CD4-positive, alpha-beta T cell (primary cell): ENCODE data around the gene TMUB1. TPM values are rescaled to one million over a fixed set of nuclear protein-coding genes. Genes with fewer than 3 reads are reported as not detected.

Experiments
- ATAC-seq: fragments of 200-7000 bp; cut with Tn5 transposase; one replicate; pipeline ENCODE4 v1.10.0; 2022; ENCODE audit warnings: mild to moderate bottlenecking; ENCODE audit not compliant: poor library complexity
- CTCF ChIA-PET: fragments of 350-600 bp; sonication (Branson Sonifier 250); formaldehyde crosslinking; loops from one replicate; lab custom pipeline; 2021; ENCODE audit warnings: antibody characterized with exemption, inconsistent platforms; lab: Charles Lee
- POLR2A ChIA-PET: fragments of 350-600 bp; sonication (Branson Sonifier 250); formaldehyde crosslinking; loops from one replicate; lab custom pipeline; 2021; ENCODE audit warnings: antibody characterized with exemption, inconsistent platforms; lab: Charles Lee
- DNase-seq, 14 experiments: peaks; one replicate each; pipeline ENCODE4 v3.0.0-alpha.2; 2013 to 2020; ENCODE audit warnings: mixed read lengths in 2 of 14
- H3K27ac ChIP-seq, 2 donors: one replicate each; pipeline versions ENCODE4 v1.5.1 to v1.7.0; 2013; ENCODE audit warnings: low read length in 2 of 2, low read depth in 1 of 2, mild to moderate bottlenecking in 1 of 2
- H3K27me3 ChIP-seq, 2 experiments: 1 replicate in 1 of 2; 2 replicates in 1 of 2; pipeline versions ENCODE4 v1.6.1 to v1.7.0; 2013; ENCODE audit warnings: low read length in 2 of 2, control low read depth in 1 of 2, mild to moderate bottlenecking in 1 of 2, moderate library complexity in 1 of 2; ENCODE audit not compliant: insufficient read depth in 2 of 2, control insufficient read depth in 1 of 2
- H3K36me3 ChIP-seq: one replicate; pipeline ENCODE4 v1.6.1; 2013; ENCODE audit warnings: low read length, control low read depth; ENCODE audit not compliant: insufficient read depth
- H3K4me1 ChIP-seq: one replicate; pipeline ENCODE4 v1.6.1; 2013; ENCODE audit warnings: low read length, control low read depth; ENCODE audit not compliant: insufficient read depth
- H3K4me3 ChIP-seq: one replicate; pipeline ENCODE4 v1.5.1; 2013; ENCODE audit warnings: mild to moderate bottlenecking, low read length, moderate library complexity
- H3K9me3 ChIP-seq, 2 experiments: 1 replicate in 1 of 2; 2 replicates in 1 of 2; pipeline versions ENCODE4 v1.6.1 to v1.7.0; 2013; ENCODE audit warnings: low read length in 2 of 2, mild to moderate bottlenecking in 2 of 2, control low read depth in 1 of 2, moderate library complexity in 1 of 2; ENCODE audit not compliant: control insufficient read depth in 1 of 2, insufficient read depth in 1 of 2
- H3K27ac Mint-ChIP-seq: one replicate; pipeline ENCODE4 v1.8.0; 2020; ENCODE audit warnings: mixed read lengths
- H3K27me3 Mint-ChIP-seq: one replicate; pipeline ENCODE4 v1.8.0; 2021; ENCODE audit warnings: mixed read lengths
- H3K36me3 Mint-ChIP-seq: one replicate; pipeline ENCODE4 v1.8.0; 2021; ENCODE audit warnings: low read depth, mixed read lengths
- H3K4me1 Mint-ChIP-seq: one replicate; pipeline ENCODE4 v1.8.0; 2021; ENCODE audit warnings: low read depth, mixed read lengths
- H3K4me3 Mint-ChIP-seq: one replicate; pipeline ENCODE4 v1.8.0; 2020; ENCODE audit warnings: mild to moderate bottlenecking, mixed read lengths
- H3K9me3 Mint-ChIP-seq: one replicate; pipeline ENCODE4 v1.8.0; 2020; ENCODE audit warnings: mixed read lengths
- CTCF ChIP-seq: fragments of 200-600 bp; IDR thresholded peaks from one replicate; pipeline ENCODE4 v1.8.0; 2022; ENCODE audit warnings: antibody characterized with exemption, mild to moderate bottlenecking
- intact Hi-C, 2 experiments: fragments of 100-400 bp; cut with DNase I in 1 of 2; cut with micrococcal nuclease in 1 of 2; formaldehyde crosslinking; loops; one replicate each; pipeline versions ENCODE4 v1.15.1 to v1.9.0; 2023 to 2025; cut with DNase I, micrococcal nuclease
- total RNA-seq, 174 experiments: library from RNA in 2 of 174; stranded (reverse) in 2 of 174; gene quantifications; one replicate each; pipeline ENCODE4 v1.2.3 and lab custom pipeline; 2021 to 2026

TMUB1 gene
- total RNA-seq, 2 experiments from 2014 or later: 44.5 to 46.6 TPM

- DNase-seq (no peak), ATAC-seq (no peak)
- Mint-ChIP-seq H3K9me3 (no peaks in the 10 kb centered on the region), H3K4me1 (peaks cover 38% of the 10 kb centered on the region), H3K27me3 (no peaks in the 10 kb centered on the region), H3K4me3 (peak overlapping the region; percentile 88), H3K27ac (no peak overlapping the region), H3K36me3 (peaks cover 22% of the 10 kb centered on the region)
- Histone ChIP-seq H3K9me3 (no peaks in the 10 kb centered on the region), H3K27me3 (no peaks in the 10 kb centered on the region), H3K4me1 (peaks cover 45% of the 10 kb centered on the region), H3K27ac (no peak overlapping the region), H3K36me3 (peaks cover 25% of the 10 kb centered on the region), H3K4me3 (no peak overlapping the region)
- ChIA-PET POLR2A (interaction anchor here (1.1 kb wide), 1 partner anchor 33 kb away, joined by 3 read pairs; the partner anchor contains the start of gene ABCB8), CTCF (interaction anchor here (1.6 kb wide), 1 partner anchor 23 kb away, joined by 11 read pairs; the partner anchor contains the start of gene TMUB1)
- TF ChIP-seq CTCF: no peak
- intact Hi-C loops: no loop called here
These were observed 21.8 kb downstream of the TMUB1 start for GRCh38 chr7:151061213-151062110.

- Histone ChIP-seq H3K36me3 (peaks cover 17% of the 10 kb centered on the region), H3K4me1 (peaks cover 46% of the 10 kb centered on the region), H3K27me3 (no peaks in the 10 kb centered on the region), H3K4me3 (peak overlapping the region; percentile 89), H3K27ac (no peak overlapping the region), H3K9me3 (no peaks in the 10 kb centered on the region)
- Mint-ChIP-seq H3K36me3 (peaks cover 21% of the 10 kb centered on the region), H3K4me1 (peaks cover 38% of the 10 kb centered on the region), H3K27me3 (no peaks in the 10 kb centered on the region), H3K9me3 (no peaks in the 10 kb centered on the region), H3K4me3 (peak overlapping the region; percentile 88), H3K27ac (peak overlapping the region; percentile 91)
- DNase-seq (peak in 3 of 14 experiments; percentile 9 to 55 (median 36)), ATAC-seq (no peak)
- TF ChIP-seq CTCF: no peak
- POLR2A ChIA-PET: interaction anchor here (1.1 to 1.8 kb wide), 2 partner anchors 9 to 32 kb away, joined by 3 to 5 read pairs; partner anchors contain the start of gene ABCB8
- intact Hi-C loops: no loop called here
- CTCF ChIA-PET: interaction anchor here (1.0 to 2.0 kb wide), 3 partner anchors 15 to 50 kb away, joined by 3 to 11 read pairs (median 7); partner anchors contain the start of gene TMUB1
These were observed 22.7 kb downstream of the TMUB1 start for GRCh38 chr7:151060416-151061212.

- Mint-ChIP-seq H3K9me3 (no peaks in the 10 kb centered on the region), H3K4me1 (peaks cover 38% of the 10 kb centered on the region), H3K4me3 (peak overlapping the region; percentile 88), H3K27ac (peak overlapping the region; percentile 91), H3K36me3 (peaks cover 16% of the 10 kb centered on the region), H3K27me3 (no peaks in the 10 kb centered on the region)
- CTCF ChIA-PET: interaction anchor here (1.0 to 2.0 kb wide), 3 partner anchors 16 to 51 kb away, joined by 3 to 11 read pairs (median 7); partner anchors contain the start of gene TMUB1
- Histone ChIP-seq H3K4me3 (peak overlapping the region; percentile 89), H3K27me3 (no peaks in the 10 kb centered on the region), H3K4me1 (peaks cover 46% of the 10 kb centered on the region), H3K9me3 (no peaks in the 10 kb centered on the region), H3K36me3 (peaks cover 15% of the 10 kb centered on the region), H3K27ac (peak overlapping the region in 1 of 2 donors; percentile 69)
- no peak for ATAC-seq
- intact Hi-C loops: no loop called here
- TF ChIP-seq CTCF: no peak
- POLR2A ChIA-PET: interaction anchor here (0.9 to 1.8 kb wide), 2 partner anchors 9 to 45 kb away, joined by 4 to 5 read pairs; no protein-coding TSS in a partner anchor
- DNase-seq: no peak
These were observed 23.2 kb downstream of the TMUB1 start for GRCh38 chr7:151060113-151060415.
